GM12874 (cell line): ENCODE results near the gene TSPEAR.

Experiments used
- TF ChIP-seq, protein P1 (sequence below): IDR thresholded peaks from 2 replicates; pipeline ENCODE4 v1.5.1; 2011; ENCODE audit warnings: low read depth, mild to moderate bottlenecking, control low read depth, low read length, moderate library complexity; ENCODE audit not compliant: insufficient read depth

The TSPEAR gene

DNA sequence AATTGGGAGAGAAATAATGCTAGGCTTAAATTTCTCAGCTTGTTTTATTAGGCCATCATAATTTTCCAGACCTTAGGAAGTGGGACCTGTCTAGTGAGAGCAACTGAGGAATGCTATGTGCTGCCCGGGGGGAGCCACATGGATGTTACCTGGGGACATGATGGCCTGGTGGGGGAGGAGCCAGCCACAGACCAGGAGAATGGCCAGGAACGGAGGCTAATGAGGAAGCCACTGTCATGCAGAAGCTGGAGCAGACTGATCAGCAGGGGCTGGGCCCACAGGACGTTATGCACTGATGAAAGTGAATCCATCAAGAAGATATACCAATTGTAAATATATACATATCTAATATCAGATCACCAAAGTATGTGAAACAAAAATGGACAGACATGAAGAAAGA is 166.8 kb downstream of the TSPEAR start:
- TF ChIP-seq, protein P1, sequence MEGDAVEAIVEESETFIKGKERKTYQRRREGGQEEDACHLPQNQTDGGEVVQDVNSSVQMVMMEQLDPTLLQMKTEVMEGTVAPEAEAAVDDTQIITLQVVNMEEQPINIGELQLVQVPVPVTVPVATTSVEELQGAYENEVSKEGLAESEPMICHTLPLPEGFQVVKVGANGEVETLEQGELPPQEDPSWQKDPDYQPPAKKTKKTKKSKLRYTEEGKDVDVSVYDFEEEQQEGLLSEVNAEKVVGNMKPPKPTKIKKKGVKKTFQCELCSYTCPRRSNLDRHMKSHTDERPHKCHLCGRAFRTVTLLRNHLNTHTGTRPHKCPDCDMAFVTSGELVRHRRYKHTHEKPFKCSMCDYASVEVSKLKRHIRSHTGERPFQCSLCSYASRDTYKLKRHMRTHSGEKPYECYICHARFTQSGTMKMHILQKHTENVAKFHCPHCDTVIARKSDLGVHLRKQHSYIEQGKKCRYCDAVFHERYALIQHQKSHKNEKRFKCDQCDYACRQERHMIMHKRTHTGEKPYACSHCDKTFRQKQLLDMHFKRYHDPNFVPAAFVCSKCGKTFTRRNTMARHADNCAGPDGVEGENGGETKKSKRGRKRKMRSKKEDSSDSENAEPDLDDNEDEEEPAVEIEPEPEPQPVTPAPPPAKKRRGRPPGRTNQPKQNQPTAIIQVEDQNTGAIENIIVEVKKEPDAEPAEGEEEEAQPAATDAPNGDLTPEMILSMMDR, result no peak

DNA sequence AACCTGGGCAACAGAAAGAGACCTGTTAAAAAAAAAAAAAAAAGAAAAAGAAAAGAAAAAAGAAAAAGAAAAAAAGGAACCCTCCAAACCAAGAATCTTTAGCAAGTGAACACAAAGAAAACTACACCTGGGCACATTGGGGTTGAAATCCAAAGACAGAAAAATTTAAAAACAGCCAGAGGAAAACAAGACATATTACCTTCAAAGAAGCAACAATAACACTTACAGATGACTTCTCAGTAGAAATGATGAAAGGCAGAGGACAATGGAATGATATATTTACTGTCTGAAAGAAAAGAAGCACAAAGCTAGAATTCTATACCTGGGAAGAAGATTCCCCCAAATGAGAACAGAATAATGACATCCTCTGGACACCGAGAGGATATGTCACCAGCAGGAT is 168.7 kb downstream of the TSPEAR start:
- TF ChIP-seq, protein P1, result no peak

- TF ChIP-seq, protein P1, result no peak
Measured at GRCh38 chr21:44540741-44541288, 170.6 kb downstream of the TSPEAR start.

GRCh38 chr21:44539991-44540666 is 171.2 kb downstream of the TSPEAR start, which contains the start of gene KRTAP10-1:
TSS of gene KRTAP10-1 (minus strand) at chr21:44540195. CDS start at chr21:44540150, 45 bp downstream.
- TF ChIP-seq, protein P1, result no peak

GRCh38 chr21:44539046-44539445 is 172.3 kb downstream of the TSPEAR start:
- TF ChIP-seq, protein P1, result no peak

DNA sequence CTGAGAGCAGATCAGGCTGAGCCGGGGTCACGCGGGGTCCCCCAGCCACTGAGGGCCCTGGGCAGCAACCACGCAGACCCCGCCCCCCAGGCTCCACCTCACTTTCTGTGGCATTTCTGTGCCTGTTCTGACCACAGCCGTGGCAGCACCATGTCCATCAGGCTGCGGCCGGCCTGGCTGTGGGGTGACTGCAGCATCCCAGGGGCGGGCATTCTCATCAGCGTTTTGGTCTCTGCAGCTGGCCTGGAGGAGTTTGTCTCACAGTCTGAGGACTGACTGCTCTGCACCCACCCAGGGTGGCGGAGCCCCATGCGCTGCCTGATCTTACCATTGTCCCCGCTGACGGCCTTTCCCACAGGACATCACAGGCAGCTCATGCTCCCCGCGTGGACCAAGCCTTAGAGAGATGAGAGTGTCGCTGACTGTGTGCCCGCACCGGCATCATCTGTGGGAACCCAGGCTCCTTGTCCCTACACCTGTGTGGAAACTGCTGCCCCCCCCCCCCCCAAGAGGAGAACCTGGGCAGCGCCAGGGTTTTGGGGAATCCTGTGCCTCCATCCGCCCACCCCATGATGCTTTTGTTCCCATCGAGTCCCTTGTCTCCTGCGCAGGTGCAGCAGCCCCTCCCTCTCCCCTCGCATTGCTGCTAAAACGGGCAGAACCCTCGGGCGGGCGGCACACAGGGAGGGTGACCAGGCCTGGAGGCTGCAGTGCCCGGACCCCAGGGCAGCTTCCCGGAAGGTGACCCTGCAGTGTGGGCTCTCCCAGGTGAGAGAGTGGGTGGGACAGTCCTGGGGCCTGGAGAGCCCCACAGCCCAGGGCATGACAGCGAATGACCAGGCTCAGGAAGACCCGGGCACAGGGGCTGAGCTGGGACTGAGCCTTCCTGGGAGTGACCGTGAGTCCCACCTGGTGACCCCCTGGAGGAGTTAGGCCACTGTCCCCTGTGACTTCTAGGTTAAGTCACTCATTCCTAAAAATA is 173.2 kb downstream of the TSPEAR start:
- TF ChIP-seq, protein P1, result no peak

DNA sequence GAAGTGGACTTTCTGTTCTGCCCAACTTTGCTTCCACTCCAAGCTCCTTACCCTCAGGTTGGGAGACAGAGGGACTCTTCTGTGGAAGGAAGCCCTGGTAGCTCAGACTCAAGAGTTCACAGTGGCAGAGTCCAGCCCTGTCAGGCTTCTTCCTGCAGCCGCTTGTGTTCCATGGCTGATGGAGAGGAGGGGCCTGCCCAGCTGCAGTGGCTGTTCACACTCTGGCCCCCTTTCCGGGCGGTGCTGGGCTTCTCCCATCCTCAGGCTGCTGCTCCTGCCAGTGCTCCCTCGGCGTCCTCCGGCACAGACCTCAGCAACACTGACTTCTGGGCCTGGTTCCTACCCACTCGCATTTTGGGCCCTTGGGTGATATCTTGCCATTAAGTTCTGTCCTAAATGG is 175.4 kb downstream of the TSPEAR start:
- TF ChIP-seq, protein P1, result no peak
